NCI-H2227 (cell line): ENCODE data around the gene SLC25A3.
A peak's percentile ranks its signal among the peaks of the same experiment; 100 is the strongest.
"Not testable (repeated sequence)": the region's sequence is repeated elsewhere in the genome, so short reads cannot be mapped to it uniquely, and the experiment has no call there.

Source experiments
- DNase-seq: peaks from one replicate; lab custom pipeline; 2025; ENCODE audit not compliant: unreplicated experiment; lab: John Stamatoyannopoulos, UW

SLC25A3 gene

DNA sequence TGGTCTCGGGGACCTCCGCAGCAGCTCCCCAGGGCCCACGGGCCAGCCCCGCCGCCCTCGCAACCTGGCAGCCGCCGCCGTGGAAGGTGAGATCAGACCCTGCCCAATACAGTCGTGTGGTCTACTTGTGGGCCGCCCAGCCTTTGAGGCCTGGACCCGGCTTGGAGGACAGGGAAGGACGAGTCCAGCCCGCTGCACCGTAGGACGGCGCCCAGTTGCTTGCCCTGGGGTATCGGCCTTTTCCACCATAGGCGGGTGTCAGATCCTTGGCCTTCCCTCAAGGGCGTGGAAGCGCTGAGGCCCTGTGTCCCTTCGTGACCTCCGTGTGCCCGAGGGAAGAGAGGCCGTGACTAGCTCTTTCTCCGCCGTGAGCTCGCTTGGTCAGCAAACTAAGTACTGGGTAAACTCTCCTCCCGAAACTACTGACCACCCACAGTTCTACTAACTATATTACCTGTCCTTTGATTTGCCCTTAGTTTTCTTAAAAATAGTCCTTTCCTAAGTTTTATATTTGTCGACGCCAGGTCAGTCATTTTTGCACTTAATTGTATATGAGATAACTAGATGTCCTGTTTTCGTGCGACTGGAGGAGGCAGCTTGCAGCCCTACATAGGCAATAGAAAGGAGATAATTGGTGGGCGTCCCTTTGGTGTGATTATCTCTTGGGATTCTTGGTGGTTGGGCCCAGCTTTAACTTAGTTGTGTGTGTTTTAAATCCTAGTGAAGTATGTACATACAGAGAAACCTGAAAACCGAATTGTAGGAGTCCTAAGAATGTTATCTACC lies 757 bp downstream of the SLC25A3 start:
- peak; percentile 72 for DNase-seq

DNA sequence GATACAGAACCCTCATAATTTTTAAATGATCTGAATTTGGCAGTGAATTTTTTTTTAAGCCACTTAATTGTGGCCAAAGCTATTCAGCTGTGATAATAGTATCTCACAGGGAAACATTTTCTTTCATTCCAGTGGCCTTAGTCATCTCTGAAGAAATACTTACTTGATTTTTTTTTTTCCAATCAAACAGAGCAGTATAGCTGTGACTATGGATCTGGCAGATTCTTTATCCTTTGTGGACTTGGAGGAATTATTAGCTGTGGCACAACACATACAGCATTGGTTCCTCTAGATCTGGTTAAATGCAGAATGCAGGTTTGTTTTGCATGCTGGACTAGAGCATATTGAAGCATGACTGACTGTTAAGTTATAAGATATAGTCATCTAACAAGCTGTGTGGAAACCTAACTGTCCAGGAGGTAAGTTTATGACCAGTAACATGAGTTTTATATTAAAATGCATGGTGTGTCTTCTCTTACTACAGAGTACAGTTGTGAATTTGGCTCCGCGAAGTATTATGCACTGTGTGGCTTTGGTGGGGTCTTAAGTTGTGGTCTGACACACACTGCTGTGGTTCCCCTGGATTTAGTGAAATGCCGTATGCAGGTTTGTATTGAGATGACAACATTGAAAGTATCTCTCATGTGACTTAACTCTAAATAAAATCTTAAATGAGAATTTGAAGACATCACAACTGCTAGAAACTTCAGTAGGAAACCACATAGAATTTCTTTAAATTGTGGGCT lies 1.9 kb downstream of the SLC25A3 start:
- DNase-seq, result no peak

DNA sequence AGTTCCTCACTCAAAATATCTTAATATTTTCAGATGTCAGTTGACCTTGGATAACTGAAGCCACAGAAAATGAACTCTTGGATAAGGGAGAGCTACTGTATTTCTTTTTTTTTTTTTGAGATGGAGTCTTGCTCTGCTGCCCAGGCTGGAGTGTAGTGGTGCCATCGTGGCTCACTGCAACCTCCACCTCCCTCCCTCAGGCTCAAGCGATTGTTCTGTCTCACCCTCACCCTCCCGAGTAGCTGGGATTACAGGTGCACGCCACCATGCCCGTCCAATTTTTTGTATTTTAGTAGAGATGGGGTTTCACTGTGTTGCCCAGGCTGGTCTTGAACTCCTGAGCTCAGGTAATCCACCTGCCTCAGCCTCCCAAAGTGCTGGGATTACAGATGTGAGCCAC lies 3.8 kb downstream of the SLC25A3 start:
- DNase-seq, result not testable (repeated sequence)

DNA sequence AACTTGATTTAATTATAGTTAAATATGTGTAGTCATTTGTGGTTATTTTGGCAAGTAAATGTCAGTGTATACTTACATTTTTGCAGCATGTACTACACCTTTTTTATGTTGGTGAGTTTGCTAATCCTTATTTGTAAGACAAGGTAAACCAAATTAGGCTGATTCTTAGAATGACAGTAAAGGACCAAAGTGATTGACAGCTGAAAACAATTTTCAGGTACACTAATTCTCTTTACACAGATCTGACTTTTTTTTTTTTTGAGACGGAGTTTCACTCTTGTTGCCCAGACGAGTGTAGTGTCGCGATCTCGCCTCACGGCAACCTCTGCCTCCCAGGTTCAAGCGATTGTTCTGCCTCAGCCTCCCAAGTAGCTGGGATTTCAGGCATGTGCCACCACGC lies 8.4 kb downstream of the SLC25A3 start:
- DNase-seq, result no peak

DNA sequence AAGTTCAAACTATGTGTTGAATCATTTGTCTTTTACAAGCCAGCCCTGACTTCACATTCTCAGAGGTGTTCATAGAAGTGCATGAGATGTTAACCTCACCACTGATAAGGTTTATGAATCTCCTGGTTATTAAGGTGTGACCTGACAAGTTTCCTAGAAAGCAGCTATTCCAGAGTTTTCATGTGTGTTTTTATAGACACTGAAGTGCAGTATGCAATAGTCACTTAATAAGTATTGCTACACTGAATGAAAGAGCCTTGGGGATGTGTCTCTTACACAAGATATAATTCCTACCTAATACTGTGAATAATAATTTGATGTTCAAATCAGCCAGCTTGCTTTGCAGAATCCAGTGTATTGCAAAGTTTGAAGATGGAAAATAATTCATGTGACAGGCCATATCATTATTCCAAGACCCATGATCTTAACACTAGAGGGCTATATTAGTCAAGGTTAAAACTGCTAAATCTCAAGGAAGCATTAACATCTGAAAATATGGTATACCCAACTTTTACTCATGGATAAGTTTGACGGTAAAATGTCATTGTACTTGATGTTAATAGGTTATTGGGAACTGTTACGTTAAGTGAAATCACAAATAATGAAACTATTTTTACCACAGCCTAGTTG lies 13.0 kb downstream of the SLC25A3 start:
- no peak for DNase-seq

DNA sequence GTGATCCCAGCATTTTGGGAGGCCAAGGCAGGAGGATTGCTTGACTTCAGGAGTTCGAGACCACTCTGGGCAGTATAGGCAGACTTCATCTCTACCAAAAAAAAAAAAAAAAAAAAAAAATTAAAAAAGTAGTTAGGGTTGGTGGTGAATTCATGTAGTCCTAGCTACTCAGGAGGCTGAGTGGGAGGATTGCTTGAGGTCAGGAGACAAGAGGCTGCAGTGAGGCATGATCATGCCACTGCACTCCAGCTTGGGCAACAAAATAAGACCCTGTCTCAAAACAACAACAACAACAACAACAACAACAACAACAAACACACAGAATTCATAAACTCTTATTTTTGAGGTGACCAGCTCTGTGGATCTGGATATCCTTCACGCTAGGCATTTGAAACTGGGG lies 17.1 kb downstream of the SLC25A3 start:
- no peak for DNase-seq

DNA sequence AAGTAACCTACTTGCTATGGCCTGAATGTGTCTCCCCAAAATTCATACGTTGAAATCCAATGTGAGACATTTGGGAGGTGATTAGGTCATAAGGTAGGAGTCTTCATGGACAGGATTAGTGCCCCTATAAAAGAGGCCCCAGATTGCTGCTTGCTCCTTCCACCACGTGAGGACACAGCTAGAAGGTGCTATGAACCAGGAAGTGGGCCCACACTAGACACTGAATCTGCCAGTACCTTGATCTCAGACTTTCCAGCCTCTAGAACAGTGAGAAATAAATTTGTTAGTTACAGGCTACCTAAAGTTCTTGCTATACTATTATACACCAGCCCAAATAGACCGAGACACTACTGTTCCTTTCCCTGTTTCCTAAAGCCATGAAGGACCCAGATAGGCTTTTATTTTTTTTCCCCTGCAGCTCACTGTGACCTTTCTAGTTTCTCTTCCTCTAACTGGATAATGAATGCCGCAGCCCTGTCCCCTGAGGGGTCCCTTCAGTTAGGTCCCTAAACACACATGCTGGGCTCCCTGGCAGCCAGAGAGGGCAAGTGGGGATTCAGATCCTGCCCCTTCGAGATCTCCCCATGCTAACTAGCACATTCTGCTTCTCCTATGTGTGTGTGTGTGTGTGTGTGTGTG lies 19.3 kb downstream of the SLC25A3 start:
- DNase-seq, result no peak

DNA sequence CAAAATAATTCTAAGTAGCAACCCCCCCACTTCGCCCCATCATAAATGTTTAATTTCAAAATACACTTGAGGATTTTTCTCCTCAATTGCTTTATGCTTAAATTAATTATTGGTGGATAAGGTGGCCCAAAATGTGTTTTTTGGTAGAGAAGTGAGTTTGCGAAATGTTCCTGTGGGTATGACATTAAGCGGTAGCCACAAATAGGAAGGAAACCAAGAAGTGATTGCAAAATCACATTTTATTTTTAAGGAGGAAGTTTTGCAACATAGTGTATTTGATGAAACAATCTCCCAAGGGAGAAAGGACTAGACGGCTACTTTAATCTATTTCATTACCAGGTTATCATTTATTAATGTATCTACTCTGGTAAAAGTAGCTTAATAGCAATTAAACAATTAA lies 25.5 kb downstream of the SLC25A3 start:
- no peak for DNase-seq

DNA sequence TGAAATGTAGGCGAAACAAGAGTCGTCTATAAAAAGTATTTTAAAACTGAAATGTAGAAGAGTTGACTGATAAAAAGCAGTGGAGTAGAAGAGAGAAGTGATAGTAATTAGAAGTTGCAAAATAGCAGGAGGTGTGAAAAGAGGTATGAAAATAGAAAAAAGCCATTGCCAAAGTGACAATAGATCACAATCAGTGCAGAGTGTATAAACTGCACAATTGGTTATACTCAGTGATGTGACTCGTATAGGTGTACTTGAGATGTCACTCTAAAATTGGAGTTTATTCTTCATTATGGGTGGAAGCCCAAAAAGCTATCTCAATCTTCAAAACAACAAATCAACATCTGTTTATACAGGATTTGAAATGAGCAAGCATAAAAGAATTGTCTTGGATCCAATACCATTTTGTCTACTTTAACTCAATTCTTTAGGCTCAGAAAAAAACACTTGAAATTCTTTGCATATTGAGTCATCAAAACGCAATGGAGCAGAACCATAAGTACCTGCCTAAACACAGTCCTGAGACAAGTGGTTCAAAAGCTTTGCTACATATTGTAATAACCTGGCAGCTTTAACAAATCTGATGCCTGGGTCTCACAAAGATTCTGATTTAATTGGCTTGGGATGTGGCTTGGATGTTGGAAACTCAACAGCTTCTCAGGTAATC lies 42.3 kb downstream of the SLC25A3 start:
- DNase-seq, result peak; percentile 43

DNA sequence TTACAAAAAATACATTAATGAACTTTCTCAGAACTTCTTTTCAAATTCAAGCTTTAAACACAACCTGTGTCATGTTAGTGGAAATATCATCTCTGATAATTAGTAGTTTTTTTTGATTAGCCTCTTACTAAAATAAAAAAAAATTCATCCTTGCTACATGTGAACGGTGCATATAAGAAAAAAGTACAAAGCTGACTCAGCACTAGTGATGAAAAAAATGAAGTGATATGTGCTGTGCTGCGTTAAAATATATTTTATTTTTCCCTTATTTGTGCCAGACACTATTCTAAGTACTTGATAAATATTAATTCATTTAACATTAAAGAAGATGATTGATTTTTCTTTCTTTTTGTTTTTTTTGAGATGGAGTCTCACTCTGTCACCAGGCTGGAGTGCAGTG lies 43.6 kb downstream of the SLC25A3 start:
- DNase-seq, result no peak

DNA sequence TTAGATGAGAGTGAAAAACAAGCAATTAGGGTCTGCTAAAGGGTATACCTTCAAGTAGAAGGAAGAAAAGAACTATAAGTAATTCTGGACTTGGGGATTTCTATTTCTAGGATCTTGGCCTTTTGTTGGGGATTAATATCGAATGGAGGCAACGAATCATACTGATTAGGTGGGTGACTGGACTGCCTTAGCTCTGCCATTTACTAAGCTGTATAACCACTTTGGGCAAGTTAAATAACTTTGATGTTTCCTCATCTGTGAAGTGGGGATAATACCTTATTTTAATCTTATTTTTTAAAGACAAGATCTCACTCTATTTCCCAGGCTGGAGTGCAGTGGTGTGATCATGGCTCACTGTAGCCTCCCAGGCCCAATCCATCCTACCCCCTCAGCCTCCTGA lies 44.5 kb downstream of the SLC25A3 start:
- no peak for DNase-seq

DNA sequence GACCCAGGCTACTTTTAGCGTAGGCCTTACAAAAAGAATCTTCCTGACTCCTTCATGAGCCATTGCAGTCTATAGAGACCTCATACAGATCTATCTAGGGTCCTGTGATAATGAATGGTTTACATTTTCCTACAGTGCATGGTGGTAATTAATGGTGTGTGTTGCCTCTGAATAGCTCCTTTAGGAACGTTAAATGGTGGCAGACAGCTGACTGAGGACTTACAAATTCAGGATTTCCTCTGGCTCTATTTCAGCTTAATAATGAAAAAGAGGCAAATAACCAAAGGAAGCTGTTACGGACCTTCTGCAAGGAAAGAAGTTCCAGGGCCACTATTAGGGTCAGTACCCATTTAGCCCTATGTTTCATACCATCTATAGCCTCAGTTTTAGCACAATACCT lies 46.0 kb downstream of the SLC25A3 start:
- DNase-seq, result peak; percentile 36

DNA sequence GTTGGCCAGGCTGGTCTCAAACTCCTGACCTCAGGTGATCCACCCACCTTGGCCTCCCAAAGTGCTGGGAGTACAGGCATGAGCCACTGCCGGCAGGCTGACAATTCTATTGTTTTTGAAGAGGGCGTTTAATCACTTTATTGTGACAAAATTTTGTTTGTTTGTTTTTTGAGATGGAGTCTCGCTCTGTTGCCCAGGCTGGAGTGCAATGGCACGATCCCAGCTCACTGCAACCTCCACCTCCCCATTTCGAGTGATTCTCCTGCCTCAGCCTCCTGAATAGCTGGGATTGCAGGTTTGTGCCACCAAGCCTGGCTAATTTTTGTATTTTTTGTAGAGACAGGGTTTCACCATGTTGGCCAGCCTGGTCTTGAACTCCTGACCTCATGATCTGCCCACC lies 49.3 kb downstream of the SLC25A3 start:
- DNase-seq, result not testable (repeated sequence)

DNA sequence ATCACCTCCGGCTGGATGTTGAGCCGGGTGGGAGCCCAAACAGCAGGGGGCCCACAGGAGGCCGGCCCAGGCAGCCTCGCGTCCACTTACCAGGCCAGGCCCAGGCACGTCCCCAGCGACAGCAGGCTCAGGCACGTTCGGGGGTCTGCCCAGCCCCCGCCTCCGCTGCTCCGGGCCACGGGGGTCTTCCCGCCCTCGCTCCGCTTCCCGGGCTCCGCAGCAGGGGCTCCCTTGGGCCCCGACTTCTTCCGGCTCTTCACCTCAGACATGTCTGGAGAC lies 50.9 kb downstream of the SLC25A3 start:
- peak; percentile 82 for DNase-seq

DNA sequence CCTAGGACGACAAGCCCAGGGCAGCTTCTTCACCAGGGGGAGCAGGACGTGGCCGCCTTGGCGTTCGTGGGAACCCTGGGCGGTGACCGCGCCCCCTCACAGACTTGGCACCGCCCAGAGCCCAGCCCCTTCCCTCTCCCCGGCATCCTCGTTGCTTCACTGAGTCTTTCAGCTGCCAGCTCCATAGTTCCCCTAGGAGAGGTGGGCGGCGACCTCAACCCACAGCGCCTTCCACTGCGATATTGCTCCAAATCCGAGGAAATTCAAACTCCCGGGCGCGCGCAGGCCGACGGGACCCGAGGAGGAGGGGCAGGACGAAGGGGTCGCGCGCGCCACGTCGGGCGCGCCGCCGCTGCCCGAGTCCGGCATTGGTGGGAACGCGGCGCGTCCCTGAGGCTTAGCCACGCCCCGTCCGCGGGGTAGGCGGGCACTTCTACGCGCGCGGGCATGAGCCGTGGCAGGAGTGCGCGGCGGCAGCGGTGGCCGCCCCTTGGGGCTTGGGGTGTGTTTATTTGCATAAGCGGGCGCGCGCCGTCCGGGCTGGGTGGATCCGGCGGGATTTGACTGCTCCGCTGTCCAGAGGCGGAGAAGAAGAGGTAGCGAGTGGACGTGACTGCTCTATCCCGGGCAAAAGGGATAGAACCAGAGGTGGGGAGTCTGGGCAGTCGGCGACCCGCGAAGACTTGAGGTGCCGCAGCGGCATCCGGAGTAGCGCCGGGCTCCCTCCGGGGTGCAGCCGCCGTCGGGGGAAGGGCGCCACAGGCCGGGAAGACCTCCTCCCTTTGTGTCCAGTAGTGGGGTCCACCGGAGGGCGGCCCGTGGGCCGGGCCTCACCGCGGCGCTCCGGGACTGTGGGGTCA lies 51.5 kb downstream of the SLC25A3 start, which contains the start of the genes APAF1 and IKBIP:
Gene APAF1, plus strand, starts transcription at position 579 of the 860 bp plus-strand sequence. CDS start 3,070 bp downstream, outside the sequence.
Gene IKBIP, minus strand, starts transcription at position 77 of the 860 bp plus-strand sequence. CDS start 87 bp downstream, outside the sequence.
- DNase-seq, result peak; percentile 99

DNA sequence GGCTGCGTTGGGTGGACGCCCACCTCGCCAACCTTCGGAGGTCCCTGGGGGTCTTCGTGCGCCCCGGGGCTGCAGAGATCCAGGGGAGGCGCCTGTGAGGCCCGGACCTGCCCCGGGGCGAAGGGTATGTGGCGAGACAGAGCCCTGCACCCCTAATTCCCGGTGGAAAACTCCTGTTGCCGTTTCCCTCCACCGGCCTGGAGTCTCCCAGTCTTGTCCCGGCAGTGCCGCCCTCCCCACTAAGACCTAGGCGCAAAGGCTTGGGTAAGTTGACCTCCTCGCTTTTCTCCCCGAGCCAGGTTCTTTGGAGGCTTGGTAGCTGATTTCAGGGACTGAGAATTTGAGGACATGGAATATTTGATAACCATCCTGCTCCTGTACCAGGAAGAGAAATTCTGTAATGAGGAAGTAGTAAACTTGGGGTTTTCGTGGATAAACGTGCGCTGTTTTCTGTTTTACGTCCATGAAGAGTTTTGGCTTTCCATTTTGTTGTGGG lies 52.1 kb downstream of the SLC25A3 start:
- peak; percentile 43 for DNase-seq

DNA sequence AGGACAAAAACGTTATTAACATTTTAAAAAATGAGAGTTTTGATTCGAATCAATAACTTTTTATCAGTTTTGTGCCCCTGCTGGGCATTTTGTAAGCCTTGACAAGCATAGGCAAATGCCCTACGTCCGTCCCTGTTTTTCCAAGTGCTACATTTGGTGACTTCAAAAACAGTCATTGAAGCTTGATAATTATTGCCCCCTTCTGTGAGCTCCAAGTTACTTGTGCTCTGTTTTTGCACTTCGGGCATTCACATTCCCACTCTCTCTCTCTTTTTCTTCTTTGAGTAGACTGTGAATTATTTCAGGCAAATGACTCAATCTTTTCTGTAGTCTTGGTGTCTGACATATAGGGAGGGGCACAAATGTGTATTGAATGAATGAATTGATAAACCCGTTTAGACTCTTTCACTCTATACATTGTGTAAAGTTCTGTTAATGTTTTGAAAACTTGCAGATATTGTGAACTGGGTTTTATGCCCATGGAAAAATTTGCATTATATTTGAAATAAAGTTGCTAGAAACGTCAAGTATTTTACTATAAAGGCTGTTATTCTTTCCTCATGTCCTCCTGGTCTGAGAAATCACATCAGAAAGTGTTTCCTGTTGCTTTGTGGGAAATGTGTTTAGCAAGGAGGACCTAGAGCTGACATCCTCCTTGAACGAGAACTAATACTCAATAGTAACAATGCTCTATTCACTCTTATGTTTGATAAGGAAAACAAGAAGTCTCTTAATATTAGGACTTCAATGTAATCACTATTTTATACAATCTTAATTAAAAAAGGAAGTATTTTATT lies 53.0 kb downstream of the SLC25A3 start:
- DNase-seq, result peak; percentile 2

DNA sequence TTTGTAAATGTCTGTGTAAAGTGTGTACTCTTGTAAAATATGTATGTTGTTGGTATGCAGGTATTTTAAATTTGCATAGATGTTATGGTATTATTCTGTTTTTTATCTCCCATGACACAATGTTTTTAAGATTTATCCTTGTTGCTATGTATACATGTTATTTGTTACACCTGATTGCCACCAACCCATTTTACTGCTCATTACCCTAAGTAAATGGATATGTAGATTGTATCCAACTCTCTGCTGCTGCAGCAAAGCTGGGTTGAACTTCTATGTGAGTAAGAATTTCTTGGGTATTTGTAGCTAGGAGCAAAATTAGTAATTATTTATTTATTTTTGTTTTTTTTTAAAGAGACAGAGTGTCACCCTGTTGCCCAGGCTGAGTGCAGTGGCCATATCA lies 57.8 kb downstream of the SLC25A3 start:
- DNase-seq, result no peak

DNA sequence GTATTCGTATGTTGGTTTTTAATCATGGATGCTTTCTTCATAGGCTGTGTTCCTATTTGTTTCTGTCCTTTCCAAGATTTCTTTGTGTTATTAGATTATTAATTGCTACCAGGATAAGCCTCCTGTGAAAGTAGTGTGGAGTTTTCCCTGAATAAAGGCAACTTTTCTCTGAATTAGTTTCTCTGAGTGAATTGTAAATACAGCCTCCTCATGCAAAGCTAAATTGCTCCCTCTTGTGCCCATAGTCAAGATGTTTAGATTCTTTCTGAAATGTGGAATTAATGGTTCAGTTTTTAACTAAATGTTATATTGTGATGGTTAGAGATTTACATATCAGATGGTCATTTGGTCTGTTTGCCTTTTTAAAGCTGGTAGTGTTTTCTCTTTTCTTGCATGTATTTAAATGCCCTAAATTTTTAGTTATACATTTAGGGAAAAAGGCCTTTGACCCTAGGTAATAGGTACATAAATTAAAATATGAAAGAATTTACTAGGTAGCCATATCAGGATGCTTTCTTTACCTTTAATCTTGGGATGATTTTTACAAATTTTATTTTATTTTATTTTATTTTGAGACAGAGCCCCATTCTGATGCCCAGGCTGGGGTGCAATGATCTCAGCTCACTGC lies 60.5 kb downstream of the SLC25A3 start:
- DNase-seq, result peak; percentile 55
